DMS153 treated with DMSO at 0.1 percent for 48 hours (cell line): ENCODE results near the gene TTLL9.

Experiments
- DNase-seq: peaks from one replicate; lab custom pipeline; 2025; ENCODE audit not compliant: unreplicated experiment; lab: John Stamatoyannopoulos, UW

The TTLL9 gene

GRCh38 chr20:31857861-31858759 is 12.3 kb upstream of the TTLL9 start:
- DNase-seq, result no peak

GRCh38 chr20:31858760-31859083 is 11.7 kb upstream of the TTLL9 start:
- no peak for DNase-seq

DNA sequence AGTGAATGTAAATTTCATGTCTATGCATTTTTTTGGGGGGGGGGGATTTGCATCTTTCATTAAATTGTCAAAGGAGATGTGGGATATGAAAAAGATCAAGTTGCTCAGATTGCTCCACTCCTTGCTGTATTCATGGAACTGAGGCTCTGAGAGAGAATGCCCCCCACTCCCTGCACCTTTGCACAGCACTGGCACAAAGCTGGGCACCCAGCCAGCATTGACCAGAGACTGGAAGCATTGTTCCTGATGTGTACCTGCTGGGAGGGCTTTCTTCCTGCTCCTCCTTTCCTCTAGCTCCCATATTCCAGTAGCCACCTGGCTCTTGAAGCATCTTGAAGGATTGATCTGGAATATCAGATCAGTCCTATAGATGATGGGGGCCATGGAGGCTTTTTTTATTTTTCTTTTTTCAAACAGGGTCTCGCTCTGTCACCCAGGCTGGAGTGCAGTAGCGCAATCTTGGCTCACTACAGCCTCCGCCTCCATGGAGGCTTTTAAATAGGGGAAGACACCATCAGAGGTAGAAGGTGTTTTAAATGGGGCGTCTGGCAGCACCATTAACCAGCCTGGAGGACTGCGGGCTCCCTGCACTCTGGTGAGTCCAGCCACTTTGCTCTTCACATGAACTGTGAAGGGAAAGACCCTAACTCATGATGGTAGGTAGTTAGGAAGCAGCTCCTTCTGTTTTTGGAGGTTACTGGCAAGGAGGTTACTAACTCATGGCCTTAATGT is 11.0 kb upstream of the TTLL9 start:
- DNase-seq, result no peak

GRCh38 chr20:31859998-31860380 is 10.4 kb upstream of the TTLL9 start:
- no peak for DNase-seq

DNA sequence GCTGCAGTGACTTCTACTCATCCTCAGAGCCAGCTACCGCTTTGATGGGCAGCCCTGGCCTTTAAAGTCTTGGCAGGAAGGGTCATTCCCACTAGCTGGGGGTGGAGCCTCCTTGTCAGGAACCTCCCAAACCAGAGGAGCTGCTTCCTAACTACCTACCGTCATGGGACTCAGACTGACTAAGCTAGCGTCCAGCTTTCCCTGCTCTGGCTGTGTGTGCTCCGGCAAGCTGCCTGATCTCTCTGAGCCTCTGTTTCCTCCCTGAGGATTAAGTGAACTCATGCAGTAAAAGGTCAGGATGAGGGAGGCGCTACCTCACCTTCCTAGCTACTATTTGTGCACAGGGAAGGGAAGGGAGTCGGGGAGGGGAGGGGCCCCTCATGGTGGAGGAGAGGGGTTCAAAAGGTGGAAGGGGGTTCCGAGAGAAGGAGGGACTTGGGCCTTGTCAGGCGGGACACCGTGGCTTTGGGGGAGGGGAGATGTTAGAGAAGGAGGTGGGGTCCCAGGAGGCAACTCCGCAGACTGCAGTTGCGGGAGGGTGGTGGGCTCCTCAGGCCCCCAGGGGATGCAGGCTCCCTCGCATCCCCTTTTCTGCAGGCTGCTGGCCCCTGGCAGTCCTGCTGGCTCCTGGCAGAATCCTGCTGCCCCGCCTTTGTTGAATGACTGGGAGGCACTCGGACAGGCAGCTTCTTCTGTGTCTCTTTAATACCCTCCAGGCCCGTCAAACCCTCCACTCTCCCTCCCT is 9.9 kb upstream of the TTLL9 start:
- no peak for DNase-seq

DNA sequence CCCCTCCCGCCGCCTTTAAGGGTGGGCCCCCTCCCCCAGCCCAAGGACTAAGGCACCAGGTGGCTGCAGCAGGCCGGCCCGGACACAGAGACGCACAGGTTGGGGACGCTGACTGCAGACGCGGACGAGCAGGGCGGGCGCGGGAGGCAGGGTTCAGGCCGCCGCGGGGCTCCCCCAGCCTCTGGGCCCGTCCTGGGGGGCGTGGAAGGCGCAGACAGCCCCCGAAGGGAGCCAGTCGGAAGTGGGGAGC is 9.4 kb upstream of the TTLL9 start:
- DNase-seq, result no peak

DNA sequence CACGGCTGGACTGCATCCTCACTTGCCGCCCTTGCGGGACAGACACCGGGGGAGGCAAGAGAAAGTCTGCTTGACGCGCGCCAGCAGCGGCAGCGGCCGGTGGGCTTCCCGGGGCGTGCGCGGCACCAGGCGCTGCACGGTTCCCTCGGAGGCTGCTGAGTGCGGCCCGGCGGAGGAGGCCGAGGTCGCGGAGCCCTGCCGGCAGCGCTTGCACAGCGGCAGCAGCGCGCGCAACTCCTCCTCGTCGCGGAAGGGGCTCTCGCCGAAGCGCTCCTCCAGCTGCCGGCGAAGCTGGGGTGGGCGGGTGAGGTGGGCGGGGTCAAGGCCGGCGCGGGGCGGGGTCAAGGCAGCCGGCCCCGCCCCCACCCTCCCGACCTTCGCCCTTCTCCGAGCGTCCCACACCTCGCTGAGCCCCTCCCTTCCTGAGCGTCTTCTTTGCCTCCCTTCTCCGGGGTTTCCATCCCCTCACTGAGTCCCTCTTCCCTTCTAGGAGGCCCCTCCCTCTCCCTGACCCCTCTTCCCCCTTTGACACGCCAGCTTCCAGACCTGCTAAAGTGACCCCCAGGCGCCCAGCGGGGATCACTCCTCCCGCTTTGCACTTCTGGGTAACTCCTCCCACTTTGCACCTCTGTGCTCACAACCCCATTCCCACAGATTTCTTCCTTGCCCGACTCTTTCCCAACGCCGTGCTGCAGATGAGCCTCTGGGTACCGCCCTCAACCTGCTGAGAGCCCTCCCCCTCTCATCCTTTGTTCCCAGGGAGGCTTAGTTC is 8.9 kb upstream of the TTLL9 start:
- DNase-seq, result peak; percentile 24

GRCh38 chr20:31862157-31862470 is 8.3 kb upstream of the TTLL9 start:
- DNase-seq, result no peak

- no peak for DNase-seq
These were observed 7.9 kb upstream of the TTLL9 start for GRCh38 chr20:31862506-31862905.

DNA sequence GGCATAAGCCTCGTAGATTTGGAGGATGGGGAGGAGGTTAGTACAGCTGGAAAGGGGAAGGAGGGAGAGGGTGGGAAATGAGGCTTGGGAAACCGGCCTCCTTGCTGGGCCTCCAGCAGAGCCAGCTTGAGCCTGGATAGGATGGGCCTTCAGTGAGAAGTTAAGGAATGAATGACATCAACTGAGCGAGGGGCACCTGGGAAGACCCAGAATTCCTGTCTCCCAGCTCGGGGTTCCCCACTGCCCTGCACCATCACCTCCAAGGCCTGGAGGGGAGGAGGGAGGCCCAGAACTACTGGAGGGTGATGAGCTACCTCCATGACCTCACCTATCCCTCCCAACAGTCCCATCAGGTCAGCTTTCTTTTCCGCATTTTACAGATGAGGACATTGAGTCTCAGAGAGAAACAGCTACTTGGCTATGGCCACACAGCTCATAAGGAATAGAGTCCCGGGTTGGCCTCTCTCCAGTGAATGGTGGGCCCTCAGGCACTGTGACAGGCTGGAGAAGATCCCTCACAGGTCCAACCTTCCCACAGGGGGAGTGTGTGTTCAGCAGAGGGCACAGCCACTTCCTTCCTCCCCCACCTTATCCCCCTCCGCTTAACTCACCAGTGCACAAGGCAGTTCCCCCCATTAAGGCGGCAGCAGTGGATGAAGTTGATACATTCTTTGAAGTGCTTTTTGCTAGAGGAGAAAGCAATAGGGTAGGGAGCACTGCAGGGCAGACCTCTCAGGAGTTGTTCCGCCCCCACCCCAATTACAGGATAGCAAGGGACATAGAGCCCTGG is 6.9 kb upstream of the TTLL9 start:
- no peak for DNase-seq

DNA sequence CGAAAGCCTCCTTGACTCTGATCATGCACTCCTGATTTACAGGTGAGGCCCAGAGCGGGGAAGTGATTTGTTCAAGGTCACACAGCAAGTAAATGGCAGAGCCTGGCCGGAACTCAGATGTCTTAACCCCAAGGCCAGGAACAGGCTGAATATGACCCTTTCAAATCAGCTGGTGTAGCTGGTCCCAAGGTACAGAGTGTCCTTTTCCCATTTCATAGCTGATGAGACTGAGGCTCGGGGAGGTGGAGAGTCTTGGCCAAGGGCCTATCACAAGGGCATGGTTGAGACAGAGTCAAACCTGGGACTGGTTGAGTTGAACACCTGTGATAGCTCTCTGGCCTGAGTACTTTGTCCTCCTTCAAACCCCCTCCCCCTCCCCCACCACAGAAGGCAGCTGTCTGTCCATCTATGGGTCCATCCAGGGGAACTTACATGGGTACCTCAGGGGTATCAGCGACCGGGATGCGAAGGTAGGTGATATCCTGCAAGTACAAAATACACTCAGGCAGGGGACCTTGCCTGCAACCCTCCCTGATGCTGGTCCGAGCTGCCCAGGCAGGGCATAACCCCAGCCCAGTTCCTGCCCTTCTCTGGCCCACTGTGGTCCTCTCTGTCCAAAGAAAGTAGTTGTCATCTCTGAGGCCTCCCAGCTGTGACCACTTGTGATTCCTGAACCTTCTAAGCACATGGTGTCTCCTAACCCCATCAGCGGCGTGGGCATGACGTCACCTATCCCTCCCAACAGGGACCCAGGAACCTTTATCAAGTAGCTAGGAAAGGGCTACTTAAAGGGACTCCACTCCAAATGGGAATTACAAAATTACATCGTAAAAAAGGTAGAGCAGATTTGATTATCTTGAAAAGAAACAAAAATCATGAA is 5.7 kb upstream of the TTLL9 start:
- DNase-seq, result no peak

- DNase-seq, result no peak
These were observed 4.2 kb upstream of the TTLL9 start for GRCh38 chr20:31866221-31866620.

- no peak for DNase-seq
These were observed 1.4 kb upstream of the TTLL9 start for GRCh38 chr20:31868853-31869672.

GRCh38 chr20:31869673-31869941 is 827 bp upstream of the TTLL9 start:
- no peak for DNase-seq

GRCh38 chr20:31870726-31871617 is 538 bp downstream of the TTLL9 start:
- DNase-seq, result no peak

GRCh38 chr20:31871618-31871954 is 1.2 kb downstream of the TTLL9 start:
- no peak for DNase-seq

DNA sequence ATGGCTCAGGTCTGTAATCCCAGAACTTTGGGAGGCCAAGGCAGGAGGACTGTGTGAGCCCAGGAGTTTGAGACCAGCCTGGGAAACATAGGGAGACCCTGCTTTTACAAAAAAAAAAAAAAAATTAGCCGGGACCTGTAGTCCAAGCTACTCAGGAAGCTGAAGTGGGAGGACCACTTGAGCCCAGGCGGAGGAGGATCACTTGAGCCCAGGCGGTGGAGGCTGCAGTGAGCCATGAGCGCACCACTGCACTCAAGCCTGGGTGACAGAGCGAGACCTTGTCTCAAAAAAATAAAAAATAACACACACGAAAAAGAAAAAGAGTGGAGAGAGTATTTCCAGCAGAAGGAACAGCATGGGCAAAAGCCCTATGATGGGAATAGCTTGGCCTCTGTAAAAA is 2.0 kb downstream of the TTLL9 start:
- no peak for DNase-seq

DNA sequence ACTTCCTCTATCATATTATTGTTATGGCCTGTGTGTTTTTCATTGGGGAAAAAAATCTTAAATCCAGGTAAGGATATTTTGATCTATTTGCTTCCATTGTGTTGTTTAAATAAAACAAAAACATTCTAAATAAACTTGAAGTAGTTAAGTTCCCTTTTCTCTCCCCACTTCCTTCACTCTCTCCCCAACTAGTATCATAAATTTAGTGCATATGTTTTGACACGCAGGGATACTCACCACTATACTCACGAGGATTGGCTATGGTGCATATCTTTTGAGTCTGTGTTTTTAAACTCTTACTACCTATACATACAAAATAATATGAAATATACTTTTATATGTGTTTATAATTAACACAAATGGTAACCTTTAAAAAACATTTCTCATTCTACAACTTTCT is 5.2 kb downstream of the TTLL9 start:
- no peak for DNase-seq
